Neural cell (in vitro differentiated cells): ENCODE results near the gene PELI2. TPM values are rescaled to one million over a fixed set of nuclear protein-coding genes. Genes with fewer than 3 reads are reported as not detected.

Experiments
- H2AFZ ChIP-seq: fragments of 200-600, 300-800 bp; sonication (generic), shearing (Covaris generic); 2 replicates; pipeline ENCODE4 v1.6.0; 2014; ENCODE audit warnings: low read depth, mild to moderate bottlenecking, antibody characterized with exemption, low read length, moderate library complexity
- H3F3A ChIP-seq: fragments of 200-600 bp; shearing (Covaris generic); 2 replicates; pipeline ENCODE4 v1.6.1; 2016; ENCODE audit warnings: mild to moderate bottlenecking, moderate library complexity, mixed read lengths, antibody characterized with exemption, low read length; ENCODE audit not compliant: insufficient read depth, poor library complexity, severe bottlenecking
- H3K27ac ChIP-seq: fragments of 200-600, 300-800 bp; sonication (generic), shearing (Covaris generic); 2 replicates; pipeline ENCODE4 v1.5.1; 2014; ENCODE audit warnings: mild to moderate bottlenecking, low read length, moderate library complexity
- H3K27me3 ChIP-seq: fragments of 300-800, 200-600 bp; sonication (generic), shearing (Covaris generic); 2 replicates; pipeline ENCODE4 v1.6.0; 2014; ENCODE audit warnings: mild to moderate bottlenecking, low read depth, low read length, moderate library complexity; ENCODE audit not compliant: insufficient read depth
- H3K36me3 ChIP-seq: fragments of 300-800, 200-600 bp; sonication (generic), shearing (Covaris generic); 2 replicates; pipeline ENCODE4 v1.5.1; 2014; ENCODE audit warnings: mild to moderate bottlenecking, antibody characterized with exemption, low read length, moderate library complexity; ENCODE audit not compliant: insufficient read depth
- H3K4me2 ChIP-seq: fragments of 300-800, 200-600 bp; sonication (generic), shearing (Covaris generic); 2 replicates; pipeline ENCODE4 v1.6.0; 2014; ENCODE audit warnings: mild to moderate bottlenecking, low read length
- H3K4me3 ChIP-seq: fragments of 300-800, 200-600 bp; sonication (generic), shearing (Covaris generic); 2 replicates; pipeline ENCODE4 v1.5.1; 2014; ENCODE audit warnings: mild to moderate bottlenecking, low read length, moderate library complexity
- H3K79me2 ChIP-seq: fragments of 200-600 bp; shearing (Covaris generic); replicated peaks from 2 replicates; pipeline ENCODE4 v1.6.0; 2014; ENCODE audit warnings: mild to moderate bottlenecking, low read length, moderate library complexity; ENCODE audit not compliant: insufficient read depth
- H3K9ac ChIP-seq: fragments of 300-800, 200-600 bp; sonication (generic), shearing (Covaris generic); 2 replicates; pipeline ENCODE4 v1.6.1; 2016; ENCODE audit warnings: mild to moderate bottlenecking, low read length, mixed read lengths
- H3K9me2 ChIP-seq: fragments of 200-600 bp; shearing (Covaris generic); 2 replicates; pipeline ENCODE4 v1.6.1; 2016; ENCODE audit warnings: mild to moderate bottlenecking, low read length, mixed read lengths; ENCODE audit not compliant: insufficient read depth
- H3K9me3 ChIP-seq: fragments of 200-600, 300-800 bp; sonication (generic), shearing (Covaris generic); 2 replicates; pipeline ENCODE4 v1.6.1; 2016; ENCODE audit warnings: mild to moderate bottlenecking, mixed run types, low read length, moderate library complexity, mixed read lengths
- H4K20me1 ChIP-seq: fragments of 200-600 bp; shearing (Covaris generic); 2 replicates; pipeline ENCODE4 v1.6.1; 2016; ENCODE audit warnings: mild to moderate bottlenecking, mixed run types; ENCODE audit not compliant: insufficient read depth
- CTCF ChIP-seq: fragments of 450-650 bp; IDR thresholded peaks from 2 replicates; pipeline ENCODE4 v1.5.1; 2014; ENCODE audit warnings: antibody characterized with exemption, mild to moderate bottlenecking, moderate library complexity; ENCODE audit not compliant: poor library complexity, severe bottlenecking
- EP300 ChIP-seq: fragments of 450-650 bp; conservative IDR thresholded peaks from 2 replicates; pipeline ENCODE4 v1.6.1; 2014; ENCODE audit warnings: antibody characterized with exemption, mild to moderate bottlenecking, moderate library complexity; ENCODE audit not compliant: poor library complexity, severe bottlenecking
- EZH2 ChIP-seq: fragments of 200-600, 300-800 bp; shearing (Covaris generic), sonication (generic); IDR thresholded peaks from 2 replicates; pipeline ENCODE4 v1.6.1; 2014; ENCODE audit warnings: antibody characterized with exemption, low read length, borderline replicate concordance, mild to moderate bottlenecking; ENCODE audit not compliant: insufficient read depth, poor library complexity, severe bottlenecking
- MXI1 ChIP-seq: fragments of 450-650 bp; conservative IDR thresholded peaks from 2 replicates; pipeline ENCODE4 v1.6.1; 2014; ENCODE audit warnings: antibody characterized with exemption, mild to moderate bottlenecking; ENCODE audit not compliant: poor library complexity, severe bottlenecking
- POLR2AphosphoS5 ChIP-seq: IDR thresholded peaks from 2 replicates; pipeline ENCODE4 v1.6.1; 2012
- RAD21 ChIP-seq: fragments of 450-650 bp; conservative IDR thresholded peaks from 2 replicates; pipeline ENCODE4 v1.6.1; 2014; ENCODE audit warnings: antibody characterized with exemption, mild to moderate bottlenecking, moderate library complexity
- SMC3 ChIP-seq: fragments of 450-650 bp; conservative IDR thresholded peaks from 2 replicates; pipeline ENCODE4 v1.6.1; 2014; ENCODE audit warnings: antibody characterized with exemption, mild to moderate bottlenecking, moderate library complexity; ENCODE audit not compliant: poor library complexity
- TAF1 ChIP-seq: IDR thresholded peaks from 2 replicates; pipeline ENCODE4 v1.6.1; 2012; ENCODE audit warnings: low read depth
- polyA plus RNA-seq: library from polyadenylated mRNA; depleted of rRNA; stranded (reverse); fragments of >200 nt; gene quantifications from 2 replicates; pipeline ENCODE4 v1.2.3, GENCODE V29; 2014
- TF ChIP-seq, protein P1 (sequence below): IDR thresholded peaks from 2 replicates; pipeline ENCODE4 v1.6.1; 2012; ENCODE audit warnings: borderline replicate concordance

Gene PELI2
- polyA plus RNA-seq, 1 donor from 2014 or later, result 5.3 TPM

DNA sequence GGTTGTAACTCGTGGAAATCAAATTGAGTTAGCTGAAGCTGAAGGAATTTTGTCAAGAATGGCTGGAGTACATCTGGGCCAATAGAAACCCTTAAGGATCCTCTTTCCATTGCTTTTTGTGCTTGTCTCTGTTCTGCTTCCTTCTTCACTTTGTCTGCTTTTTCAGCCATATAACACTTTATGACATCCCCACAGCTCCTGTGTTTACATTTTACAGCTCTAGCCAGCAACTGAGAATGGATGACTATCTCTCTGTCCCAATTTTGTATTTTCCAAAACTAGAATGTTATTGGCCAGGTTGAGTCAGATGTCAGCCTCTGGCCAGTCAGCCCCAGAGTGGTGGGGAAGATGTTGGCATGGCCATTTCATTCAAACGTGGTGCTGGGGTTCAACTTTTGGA, 57.6 kb downstream of the PELI2 start:
- Histone ChIP-seq H3K9me3 (no peaks in the 10 kb centered on the region), H3K9ac (no peak overlapping the region), H3K36me3 (no peaks in the 10 kb centered on the region), H3K79me2 (peaks cover 53% of the 10 kb centered on the region), H3F3A (no peaks in the 10 kb centered on the region), H3K4me3 (no peak overlapping the region), H2AFZ (no peak overlapping the region), H3K9me2 (no peaks in the 10 kb centered on the region), H3K4me2 (no peak overlapping the region), H4K20me1 (no peaks in the 10 kb centered on the region), H3K27me3 (no peaks in the 10 kb centered on the region), H3K27ac (no peak overlapping the region)
- TF ChIP-seq MXI1 (no peak), SMC3 (no peak), EZH2 (no peak), POLR2AphosphoS5 (no peak), TAF1 (no peak)
- TF ChIP-seq, protein P1, sequence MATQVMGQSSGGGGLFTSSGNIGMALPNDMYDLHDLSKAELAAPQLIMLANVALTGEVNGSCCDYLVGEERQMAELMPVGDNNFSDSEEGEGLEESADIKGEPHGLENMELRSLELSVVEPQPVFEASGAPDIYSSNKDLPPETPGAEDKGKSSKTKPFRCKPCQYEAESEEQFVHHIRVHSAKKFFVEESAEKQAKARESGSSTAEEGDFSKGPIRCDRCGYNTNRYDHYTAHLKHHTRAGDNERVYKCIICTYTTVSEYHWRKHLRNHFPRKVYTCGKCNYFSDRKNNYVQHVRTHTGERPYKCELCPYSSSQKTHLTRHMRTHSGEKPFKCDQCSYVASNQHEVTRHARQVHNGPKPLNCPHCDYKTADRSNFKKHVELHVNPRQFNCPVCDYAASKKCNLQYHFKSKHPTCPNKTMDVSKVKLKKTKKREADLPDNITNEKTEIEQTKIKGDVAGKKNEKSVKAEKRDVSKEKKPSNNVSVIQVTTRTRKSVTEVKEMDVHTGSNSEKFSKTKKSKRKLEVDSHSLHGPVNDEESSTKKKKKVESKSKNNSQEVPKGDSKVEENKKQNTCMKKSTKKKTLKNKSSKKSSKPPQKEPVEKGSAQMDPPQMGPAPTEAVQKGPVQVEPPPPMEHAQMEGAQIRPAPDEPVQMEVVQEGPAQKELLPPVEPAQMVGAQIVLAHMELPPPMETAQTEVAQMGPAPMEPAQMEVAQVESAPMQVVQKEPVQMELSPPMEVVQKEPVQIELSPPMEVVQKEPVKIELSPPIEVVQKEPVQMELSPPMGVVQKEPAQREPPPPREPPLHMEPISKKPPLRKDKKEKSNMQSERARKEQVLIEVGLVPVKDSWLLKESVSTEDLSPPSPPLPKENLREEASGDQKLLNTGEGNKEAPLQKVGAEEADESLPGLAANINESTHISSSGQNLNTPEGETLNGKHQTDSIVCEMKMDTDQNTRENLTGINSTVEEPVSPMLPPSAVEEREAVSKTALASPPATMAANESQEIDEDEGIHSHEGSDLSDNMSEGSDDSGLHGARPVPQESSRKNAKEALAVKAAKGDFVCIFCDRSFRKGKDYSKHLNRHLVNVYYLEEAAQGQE, result no peak

- Histone ChIP-seq H3K79me2 (peaks cover 45% of the 10 kb centered on the region), H3K36me3 (no peaks in the 10 kb centered on the region), H3K27ac (no peak overlapping the region), H3F3A (no peaks in the 10 kb centered on the region), H3K4me2 (no peak overlapping the region), H3K4me3 (no peak overlapping the region), H3K9me3 (no peaks in the 10 kb centered on the region), H3K9me2 (no peaks in the 10 kb centered on the region), H4K20me1 (no peaks in the 10 kb centered on the region), H2AFZ (no peak overlapping the region), H3K27me3 (no peaks in the 10 kb centered on the region), H3K9ac (no peak overlapping the region)
- TF ChIP-seq, protein P1, result no peak
- TF ChIP-seq POLR2AphosphoS5 (no peak), MXI1 (no peak), CTCF (no peak), EP300 (no peak), SMC3 (no peak), RAD21 (no peak), TAF1 (no peak), EZH2 (no peak)
Observed at GRCh38 chr14:56176530-56176929, 58.3 kb downstream of the PELI2 start.
